K562 treated with DMSO at 1 percent for 12 hours (cell line): ENCODE data around the gene OR4C16. TPM values are rescaled to one million over a fixed set of nuclear protein-coding genes. Genes with fewer than 3 reads are reported as not detected.

ENCODE experiments used
- total RNA-seq: library from RNA; unstranded; fragments of 300-600 nt; gene quantifications from 2 replicates; pipeline ENCODE4 v1.2.3, GENCODE V29; 2022; ENCODE audit not compliant: insufficient read depth

OR4C16 gene
- not detected in 2 replicates for total RNA-seq

GRCh38 chr11:55571828-55572227, at the start of gene OR4C16:
Gene OR4C16 (plus strand): TSS chr11:55572128. CDS start chr11:55572128, 0 bp downstream.

GRCh38 chr11:55554169-55554568, 17.8 kb upstream of the OR4C16 start, which contains the start of gene OR4C15:
Gene OR4C15 (plus strand): TSS chr11:55554469. CDS start chr11:55554469, 0 bp downstream.

GRCh38 chr11:55607545-55607944, 35.6 kb downstream of the OR4C16 start, which contains the start of gene OR4C11:
Gene OR4C11 (minus strand): TSS chr11:55607645. CDS start chr11:55604373, 3,272 bp downstream.

Other genes with a start within 250 kb of the OR4C16 start
- gene OR4A16, start 228.9 kb upstream of the OR4C16 start, total RNA-seq = not detected in 2 replicates
- not detected in 2 replicates for gene OR4A15, start 204.2 kb upstream of the OR4C16 start, total RNA-seq
- gene OR4C15, start 17.7 kb upstream of the OR4C16 start, total RNA-seq = not detected in 2 replicates
- gene OR4C11, start 35.5 kb downstream of the OR4C16 start, total RNA-seq = not detected in 2 replicates
- gene OR4P4, start 63.0 kb downstream of the OR4C16 start, total RNA-seq = not detected in 2 replicates
- not detected in 2 replicates for gene OR4S2, start 76.2 kb downstream of the OR4C16 start, total RNA-seq
- not detected in 2 replicates for gene OR4C6, start 90.1 kb downstream of the OR4C16 start, total RNA-seq
- gene OR5D13, start 201.3 kb downstream of the OR4C16 start, total RNA-seq = not detected in 2 replicates
- gene OR5D14, start 223.4 kb downstream of the OR4C16 start, total RNA-seq = not detected in 2 replicates
- not detected in 2 replicates for gene OR5L1, start 239.2 kb downstream of the OR4C16 start, total RNA-seq
- gene OR5D18, start 247.5 kb downstream of the OR4C16 start, total RNA-seq = not detected in 2 replicates